ENCODE results near the gene ASB9.

GRCh38 chrX:15233416-15234015, 36.4 kb downstream of the ASB9 start:
- TF ChIP-seq CTCF (IDR thresholded peaks at IDR 0.05; ENCODE audit: low read length) (no peak), EZH2 (optimal IDR thresholded peaks at IDR 0.05; ENCODE audit: low read depth, low read length) (no peak), EZH2phosphoT487 (IDR thresholded peaks at IDR 0.05; ENCODE audit: low read length) (no peak)

All from MM.1S (cell line).